Stomach (tissue), 9 donors: Measurements from ENCODE around the gene PRKCZ. TPM values are rescaled to one million over a fixed set of nuclear protein-coding genes. Genes with fewer than 3 reads are reported as not detected.

Source experiments
- DNase-seq, 2 donors: peaks; one replicate each; pipeline versions ENCODE4 v3.0.0 to v3.0.0-alpha.2; 2013 to 2019
- H3K27ac ChIP-seq, 5 donors: fragments of 200-600 bp in 4 of 5; sonication (generic) in 4 of 5; one replicate each; pipeline ENCODE4 v1.5.1; 2013 to 2019; ENCODE audit warnings: mild to moderate bottlenecking in 1 of 5, moderate library complexity in 1 of 5
- H3K27me3 ChIP-seq, 3 donors: fragments of 200-600 bp; sonication (generic); one replicate each; pipeline ENCODE4 v1.5.1; 2017 to 2019; ENCODE audit warnings: mixed run types in 1 of 3
- H3K36me3 ChIP-seq, 4 donors: fragments of 200-600 bp; sonication (generic); 1 replicate in 3 of 4; 2 replicates in 1 of 4; pipeline ENCODE4 v1.5.1; 2016 to 2019
- H3K4me1 ChIP-seq, 4 donors: fragments of 200-600 bp; sonication (generic); one replicate each; pipeline ENCODE4 v1.5.1; 2016 to 2019
- H3K4me3 ChIP-seq, 4 donors: fragments of 200-600 bp; sonication (generic) in 3 of 4; one replicate each; pipeline ENCODE4 v1.5.1; 2016 to 2019; ENCODE audit warnings: mild to moderate bottlenecking in 1 of 4
- H3K9me3 ChIP-seq, 4 donors: fragments of 200-600 bp; sonication (generic); one replicate each; pipeline ENCODE4 v1.5.1; 2016 to 2019
- EP300 ChIP-seq: sonication (generic); formaldehyde crosslinking; IDR thresholded peaks from one replicate; pipeline ENCODE4 v1.6.1; 2017; ENCODE audit warnings: antibody characterized with exemption
- POLR2A ChIP-seq, 4 donors: fragments of 450-650 bp; IDR thresholded peaks; one replicate each; pipeline ENCODE4 v1.6.1; 2016; ENCODE audit warnings: antibody characterized with exemption in 4 of 4, control low read depth in 2 of 4, mild to moderate bottlenecking in 1 of 4, moderate library complexity in 1 of 4
- POLR2AphosphoS5 ChIP-seq, 3 donors: sonication (generic); formaldehyde crosslinking; IDR thresholded peaks; one replicate each; pipeline ENCODE4 v1.6.1; 2016; ENCODE audit warnings: antibody characterized with exemption in 3 of 3
- WGBS, 5 donors: extraction: QIAGEN DNeasy Blood & Tissue Kit in 3 of 5; methylation state at CpG; one replicate each; pipeline versions ENCODE4 v1.1.5 to v1.1.7; 2013 to 2018; 5-methylcytosine and 5-hydroxymethylcytosine counted together
- intact Hi-C: fragments of 100-400 bp; cut with DNase I; formaldehyde crosslinking; loops from one replicate; pipeline ENCODE4 v1.15.1; 2023; ENCODE audit warnings: low total_unique reads
- polyA plus RNA-seq, 3 donors: library from polyadenylated mRNA; stranded (reverse); fragments of 200-250 nt; gene quantifications; one replicate each; pipeline ENCODE4 v1.2.3, GENCODE V29; 2013
- total RNA-seq, 5 donors: library from RNA; depleted of rRNA; stranded (reverse); fragments of >200 nt; gene quantifications; one replicate each; pipeline versions ENCODE4 v1.1.0 to v1.2.3, GENCODE V29; 2014 to 2016
- TF ChIP-seq, protein P1 (sequence below), 7 experiments: fragments of 450-650 bp in 4 of 7; fragments of 200-600 bp in 3 of 7; sonication (generic) in 3 of 7; IDR thresholded peaks; one replicate each; pipeline ENCODE4 v1.5.1; 2016 to 2019; ENCODE audit warnings: antibody characterized with exemption in 7 of 7, control low read depth in 2 of 7, mild to moderate bottlenecking in 1 of 7
- donor health status: healthy with polysubstance abuse.
- donor health status: Bipolar disorder and iron deficiency.
- donor health status: healthy.

The PRKCZ gene
- total and polyA plus RNA-seq, 8 donors: 11.1 to 55.8 (median 25.5) TPM

DNA sequence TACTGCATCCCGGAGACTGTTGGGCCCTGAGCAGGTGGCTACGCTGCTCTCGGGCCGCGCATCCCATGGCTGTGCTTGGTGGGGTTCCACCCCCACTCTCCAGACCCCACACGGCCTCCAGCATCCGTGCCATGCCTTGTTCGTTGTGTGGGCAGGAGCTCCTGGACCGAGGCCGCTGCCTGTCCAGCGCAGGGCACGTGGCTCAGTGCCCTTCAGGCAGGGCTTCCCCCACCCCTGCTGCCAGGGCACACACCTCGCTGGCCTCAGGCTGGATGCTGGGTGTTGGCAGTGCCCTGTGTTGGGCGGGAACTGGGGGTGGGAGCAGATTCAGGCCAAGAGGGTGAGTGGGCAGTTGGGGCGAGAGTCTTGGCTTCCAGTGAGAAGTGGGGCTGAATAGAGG lies 9.9 kb downstream of the PRKCZ start:
- Histone ChIP-seq H3K4me3 (no peak overlapping the region), H3K36me3 (peaks cover 0 to 73% (median 68%) of the 10 kb centered on the region in 4 donors), H3K27me3 (no peaks in the 10 kb centered on the region), H3K27ac (no peak overlapping the region), H3K4me1 (no peaks in the 10 kb centered on the region), H3K9me3 (peaks cover 2 to 12% (median 10%) of the 10 kb centered on the region in 4 donors)
- DNase-seq: no peak
- TF ChIP-seq POLR2A (IDR thresholded peaks at IDR 0.05): no peak
- WGBS, 5 donors: 80 to 95% (median 90%) methylated on average over 9 to 15 of the region's 15 CpGs
- intact Hi-C loops: no loop called here

GRCh38 chr1:2060535-2060934 lies 10.3 kb downstream of the PRKCZ start:
- DNase-seq: no peak
- H3K27ac ChIP-seq: no peak overlapping the region
- H3K4me3 ChIP-seq: no peak overlapping the region
- TF ChIP-seq EP300 (no peak), POLR2A (IDR thresholded peaks at IDR 0.05) (no peak), POLR2AphosphoS5 (IDR thresholded peaks at IDR 0.05) (no peak)
- TF ChIP-seq, protein P1, sequence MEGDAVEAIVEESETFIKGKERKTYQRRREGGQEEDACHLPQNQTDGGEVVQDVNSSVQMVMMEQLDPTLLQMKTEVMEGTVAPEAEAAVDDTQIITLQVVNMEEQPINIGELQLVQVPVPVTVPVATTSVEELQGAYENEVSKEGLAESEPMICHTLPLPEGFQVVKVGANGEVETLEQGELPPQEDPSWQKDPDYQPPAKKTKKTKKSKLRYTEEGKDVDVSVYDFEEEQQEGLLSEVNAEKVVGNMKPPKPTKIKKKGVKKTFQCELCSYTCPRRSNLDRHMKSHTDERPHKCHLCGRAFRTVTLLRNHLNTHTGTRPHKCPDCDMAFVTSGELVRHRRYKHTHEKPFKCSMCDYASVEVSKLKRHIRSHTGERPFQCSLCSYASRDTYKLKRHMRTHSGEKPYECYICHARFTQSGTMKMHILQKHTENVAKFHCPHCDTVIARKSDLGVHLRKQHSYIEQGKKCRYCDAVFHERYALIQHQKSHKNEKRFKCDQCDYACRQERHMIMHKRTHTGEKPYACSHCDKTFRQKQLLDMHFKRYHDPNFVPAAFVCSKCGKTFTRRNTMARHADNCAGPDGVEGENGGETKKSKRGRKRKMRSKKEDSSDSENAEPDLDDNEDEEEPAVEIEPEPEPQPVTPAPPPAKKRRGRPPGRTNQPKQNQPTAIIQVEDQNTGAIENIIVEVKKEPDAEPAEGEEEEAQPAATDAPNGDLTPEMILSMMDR (IDR thresholded peaks at IDR 0.05): no peak
- peaks cover 2 to 17% (median 11%) of the 10 kb centered on the region in 4 donors for H3K9me3 ChIP-seq
- intact Hi-C loops: no loop called here
- H3K27me3 ChIP-seq: no peaks in the 10 kb centered on the region
- WGBS, 5 donors: 88 to 96% (median 92%) methylated on average over 22 to 23 of the region's 23 CpGs
- H3K4me1 ChIP-seq: no peaks in the 10 kb centered on the region
- H3K36me3 ChIP-seq: peaks cover 0 to 70% (median 67%) of the 10 kb centered on the region in 4 donors

- Histone ChIP-seq H3K4me1 (no peaks in the 10 kb centered on the region), H3K27me3 (no peaks in the 10 kb centered on the region), H3K9me3 (peaks cover 2 to 17% (median 11%) of the 10 kb centered on the region in 4 donors), H3K27ac (no peak overlapping the region), H3K4me3 (no peak overlapping the region), H3K36me3 (peaks cover 0 to 63% (median 60%) of the 10 kb centered on the region in 4 donors)
- WGBS, 5 donors: 83 to 88% (median 86%) methylated on average over 24 to 28 of the region's 28 CpGs
- no peak for DNase-seq
- intact Hi-C loops: no loop called here
- TF ChIP-seq EP300: no peak
- no peak for TF ChIP-seq POLR2A (IDR thresholded peaks at IDR 0.05)
- TF ChIP-seq POLR2AphosphoS5 (IDR thresholded peaks at IDR 0.05): no peak
- TF ChIP-seq, protein P1 (IDR thresholded peaks at IDR 0.05): no peak
Observed at GRCh38 chr1:2061065-2061778, 11.0 kb downstream of the PRKCZ start.

DNA sequence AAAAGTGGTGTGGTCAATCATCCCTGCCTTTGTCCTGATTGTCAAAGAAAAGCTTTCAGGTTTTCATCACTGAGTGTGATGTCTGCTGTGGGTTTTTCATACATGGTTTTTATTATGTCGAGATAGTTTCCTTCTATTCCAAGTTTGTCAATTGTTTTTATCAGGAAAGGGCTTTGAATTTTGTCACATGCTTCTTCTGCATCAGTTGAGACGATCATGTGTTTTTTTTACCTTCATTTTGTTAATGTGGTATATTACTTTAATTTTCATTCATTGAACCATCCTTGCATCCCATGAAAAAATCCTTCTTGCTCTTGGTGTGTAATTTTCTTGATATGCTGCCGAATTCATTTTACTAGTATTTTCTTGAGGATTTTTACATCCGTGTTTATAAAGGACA lies 15.5 kb downstream of the PRKCZ start:
- no peak for TF ChIP-seq EP300
- no peak for TF ChIP-seq POLR2AphosphoS5 (IDR thresholded peaks at IDR 0.05)
- TF ChIP-seq, protein P1 (IDR thresholded peaks at IDR 0.05): no peak
- no peak for TF ChIP-seq POLR2A (IDR thresholded peaks at IDR 0.05)
- H3K4me1 ChIP-seq: no peaks in the 10 kb centered on the region
- intact Hi-C loops: no loop called here
- H3K27me3 ChIP-seq: peaks cover 0 to 11% (median 0%) of the 10 kb centered on the region in 3 donors
- 91 to 98% (median 96%) methylated on average over 4 of the region's 4 CpGs for WGBS, 5 donors
- H3K9me3 ChIP-seq: peaks cover 2 to 17% (median 11%) of the 10 kb centered on the region in 4 donors
- DNase-seq: no peak
- peaks cover 0 to 40% (median 37%) of the 10 kb centered on the region in 4 donors for H3K36me3 ChIP-seq
- no peak overlapping the region for H3K27ac ChIP-seq
- H3K4me3 ChIP-seq: no peak overlapping the region

DNA sequence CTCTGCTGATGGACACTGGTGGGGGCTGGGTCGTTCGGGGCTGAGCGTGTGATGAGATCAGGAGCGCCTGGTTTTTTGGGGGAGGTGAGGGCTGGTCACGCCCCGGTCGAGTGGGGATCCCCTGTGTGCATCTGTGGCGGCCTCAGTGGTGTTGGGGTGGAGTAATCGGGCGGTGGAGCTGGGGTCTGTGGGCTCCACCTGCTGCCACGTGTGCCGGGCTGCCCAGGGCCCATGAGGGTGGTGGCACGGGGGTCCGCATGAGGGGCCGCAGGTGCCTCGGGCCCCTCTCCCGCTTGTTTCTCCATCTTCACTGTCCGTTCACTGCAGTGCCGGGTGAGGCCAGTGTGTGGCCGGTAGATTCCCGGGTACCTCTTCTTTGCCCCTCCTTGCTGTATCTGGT lies 17.2 kb downstream of the PRKCZ start:
- DNase-seq: no peak
- TF ChIP-seq, protein P1 (IDR thresholded peaks at IDR 0.05): no peak
- no peak for TF ChIP-seq EP300
- TF ChIP-seq POLR2A (IDR thresholded peaks at IDR 0.05): no peak
- no peak for TF ChIP-seq POLR2AphosphoS5 (IDR thresholded peaks at IDR 0.05)
- Histone ChIP-seq H3K4me1 (no peaks in the 10 kb centered on the region), H3K9me3 (peaks cover 2 to 17% (median 11%) of the 10 kb centered on the region in 4 donors), H3K27ac (no peak overlapping the region), H3K36me3 (peaks cover 0 to 28% (median 21%) of the 10 kb centered on the region in 4 donors), H3K4me3 (no peak overlapping the region), H3K27me3 (peaks cover 0 to 28% (median 0%) of the 10 kb centered on the region in 3 donors)
- intact Hi-C loops: no loop called here
- 91 to 97% (median 94%) methylated on average over 17 to 21 of the region's 21 CpGs for WGBS, 5 donors
